Calu3 (cell line): ENCODE results near the gene CCNYL1. TPM values are rescaled to one million over a fixed set of nuclear protein-coding genes. Genes with fewer than 3 reads are reported as not detected.

Experiments used
- BruUV-seq: library from RNA; stranded (reverse); fragments of 400-500 nt; replicated peaks from 2 replicates; lab custom pipeline; 2021; lab: Mats Ljungman, UMichigan
- CTCF ChIA-PET: fragments of 300-600 bp; sonication (Branson Sonifier 250); formaldehyde crosslinking; loops from one replicate; lab custom pipeline; 2022; ENCODE audit warnings: antibody characterized with exemption; lab: Charles Lee
- DNase-seq: peaks from one replicate; pipeline ENCODE4 v3.0.0; 2022
- H3K27ac Mint-ChIP-seq: one replicate; pipeline ENCODE4 v1.8.0; 2022; ENCODE audit warnings: mixed read lengths; ENCODE audit not compliant: unreplicated experiment
- H3K27me3 Mint-ChIP-seq: one replicate; pipeline ENCODE4 v1.8.0; 2022; ENCODE audit warnings: mixed read lengths; ENCODE audit not compliant: unreplicated experiment
- H3K36me3 Mint-ChIP-seq: one replicate; pipeline ENCODE4 v1.8.0; 2022; ENCODE audit warnings: mild to moderate bottlenecking, moderate library complexity, mixed read lengths; ENCODE audit not compliant: insufficient read depth, unreplicated experiment
- H3K4me1 Mint-ChIP-seq: one replicate; pipeline ENCODE4 v1.8.0; 2022; ENCODE audit warnings: mild to moderate bottlenecking, low read depth, mixed read lengths; ENCODE audit not compliant: unreplicated experiment
- H3K4me3 Mint-ChIP-seq: one replicate; pipeline ENCODE4 v1.8.0; 2022; ENCODE audit warnings: mild to moderate bottlenecking, low read depth, moderate library complexity, mixed read lengths; ENCODE audit not compliant: unreplicated experiment
- H3K9me3 Mint-ChIP-seq: one replicate; pipeline ENCODE4 v1.8.0; 2022; ENCODE audit warnings: low read depth, mixed read lengths; ENCODE audit not compliant: unreplicated experiment
- CTCF ChIP-seq: fragments of 200-600 bp; IDR thresholded peaks from one replicate; pipeline ENCODE4 v1.8.0; 2022; ENCODE audit warnings: antibody characterized with exemption; ENCODE audit not compliant: unreplicated experiment
- intact Hi-C: fragments of 100-400 bp; cut with micrococcal nuclease; formaldehyde crosslinking; loops from one replicate; pipeline ENCODE4 v1.10.0; 2022; ENCODE audit not compliant: unreplicated experiment
- total RNA-seq: library from RNA; stranded (reverse); gene quantifications from 2 replicates; pipeline ENCODE4 v1.2.3, GENCODE V29; 2022

CCNYL1 gene
- total RNA-seq, 1 experiment from 2014 or later, result 13.7 TPM

- BruUV-seq, result no TSS peak
- Mint-ChIP-seq H3K27ac (peak overlapping the region; percentile 83), H3K4me1 (peaks cover 51% of the 10 kb centered on the region), H3K27me3 (no peaks in the 10 kb centered on the region), H3K4me3 (peak overlapping the region; percentile 82), H3K36me3 (peaks cover 69% of the 10 kb centered on the region), H3K9me3 (no peaks in the 10 kb centered on the region)
- CTCF ChIA-PET, result interaction anchor here (0.6 to 2.1 kb wide), 7 partner anchors 20 to 306 kb away, joined by 3 to 12 read pairs (median 5); partner anchors contain the start of gene PLEKHM3
- intact Hi-C loops, result loop anchor here (5.0 kb wide), 2 partner anchors 102 to 142 kb away; no protein-coding TSS in a partner anchor
- peak; percentile 50 for DNase-seq
- TF ChIP-seq CTCF, result no peak
Observed at GRCh38 chr2:207765547-207765946, 54.1 kb downstream of the CCNYL1 start.

GRCh38 chr2:207766041-207766551 is 54.7 kb downstream of the CCNYL1 start:
- intact Hi-C loops, result loop anchor here (1.0 to 5.0 kb wide), 4 partner anchors 101 to 269 kb away; no protein-coding TSS in a partner anchor
- peaks cover 69% of the 10 kb centered on the region for H3K36me3 Mint-ChIP-seq
- peaks cover 51% of the 10 kb centered on the region for H3K4me1 Mint-ChIP-seq
- no peak for DNase-seq
- H3K4me3 Mint-ChIP-seq, result peak overlapping the region; percentile 82
- BruUV-seq, result TSS peak; percentile 26
- no peaks in the 10 kb centered on the region for H3K27me3 Mint-ChIP-seq
- no peaks in the 10 kb centered on the region for H3K9me3 Mint-ChIP-seq
- no peak for TF ChIP-seq CTCF
- H3K27ac Mint-ChIP-seq, result peak overlapping the region; percentile 83
- CTCF ChIA-PET, result interaction anchor here (0.6 to 2.1 kb wide), 11 partner anchors 20 to 306 kb away, joined by 3 to 12 read pairs (median 4); partner anchors contain the start of gene PLEKHM3

GRCh38 chr2:207766697-207767460 is 55.4 kb downstream of the CCNYL1 start:
- H3K36me3 Mint-ChIP-seq, result peaks cover 68% of the 10 kb centered on the region
- no peaks in the 10 kb centered on the region for H3K27me3 Mint-ChIP-seq
- intact Hi-C loops, result loop anchor here (1.0 to 5.0 kb wide), 4 partner anchors 100 to 268 kb away; no protein-coding TSS in a partner anchor
- CTCF ChIA-PET, result interaction anchor here (0.7 to 2.1 kb wide), 8 partner anchors 21 to 274 kb away, joined by 3 to 12 read pairs (median 5); no protein-coding TSS in a partner anchor
- DNase-seq, result peak; percentile 58
- no TSS peak for BruUV-seq
- no peaks in the 10 kb centered on the region for H3K9me3 Mint-ChIP-seq
- TF ChIP-seq CTCF, result peak; percentile 27
- peaks cover 51% of the 10 kb centered on the region for H3K4me1 Mint-ChIP-seq
- H3K4me3 Mint-ChIP-seq, result peak overlapping the region; percentile 82
- H3K27ac Mint-ChIP-seq, result peak overlapping the region; percentile 83

- peak overlapping the region; percentile 82 for H3K4me3 Mint-ChIP-seq
- peak; percentile 79 for DNase-seq
- TF ChIP-seq CTCF, result peak; percentile 22
- H3K9me3 Mint-ChIP-seq, result no peaks in the 10 kb centered on the region
- intact Hi-C loops, result loop anchor here (1.0 to 5.0 kb wide), 5 partner anchors 43 to 267 kb away; no protein-coding TSS in a partner anchor
- no peaks in the 10 kb centered on the region for H3K27me3 Mint-ChIP-seq
- CTCF ChIA-PET, result interaction anchor here (0.7 to 2.1 kb wide), 4 partner anchors 47 to 267 kb away, joined by 3 to 9 read pairs (median 6); no protein-coding TSS in a partner anchor
- BruUV-seq, result no TSS peak
- H3K4me1 Mint-ChIP-seq, result peaks cover 51% of the 10 kb centered on the region
- H3K27ac Mint-ChIP-seq, result peak overlapping the region; percentile 83
- peaks cover 68% of the 10 kb centered on the region for H3K36me3 Mint-ChIP-seq
Observed at GRCh38 chr2:207767461-207768167, 56.2 kb downstream of the CCNYL1 start.
